H1 (cell line): Measurements from ENCODE around the gene ETF1. TPM values are rescaled to one million over a fixed set of nuclear protein-coding genes. Genes with fewer than 3 reads are reported as not detected.

Experiments
- CTCF ChIA-PET: fragments of 300-600 bp; sonication (Branson Sonifier 250); formaldehyde crosslinking; loops from one replicate; lab custom pipeline; 2021; ENCODE audit not compliant: partially characterized antibody; lab: Charles Lee
- POLR2A ChIA-PET: fragments of 300-600 bp; sonication (Branson Sonifier 250); formaldehyde crosslinking; loops from one replicate; lab custom pipeline; 2021; ENCODE audit warnings: inconsistent platforms; ENCODE audit not compliant: partially characterized antibody; lab: Charles Lee
- DNase-seq, 2 experiments: peaks; one replicate each; pipeline versions ENCODE4 v3.0.0 to v3.0.0-alpha.2; 2010 to 2022; ENCODE audit warnings: low spot score in 2 of 2, low read depth in 1 of 2, mixed read lengths in 1 of 2
- FAIRE-seq: peaks from 2 replicates; lab custom pipeline; 2011; peaks lifted over from hg19 to GRCh38; lab: Jason Lieb, UNC
- H2AFZ ChIP-seq: 2 replicates; pipeline ENCODE4 v1.8.1; 2012; ENCODE audit warnings: low read length, inconsistent platforms
- H2AK5ac ChIP-seq: 2 replicates; pipeline ENCODE4 v1.6.1; 2013; ENCODE audit warnings: low read depth, low read length
- H2BK120ac ChIP-seq: replicated peaks from 2 replicates; pipeline ENCODE3; 2013; ENCODE audit warnings: low read depth, low read length, inconsistent platforms
- H2BK12ac ChIP-seq: 2 replicates; pipeline ENCODE4 v1.6.1; 2013; ENCODE audit warnings: low read depth, low read length
- H2BK15ac ChIP-seq: 2 replicates; pipeline ENCODE4 v1.6.1; 2013; ENCODE audit warnings: low read length
- H2BK20ac ChIP-seq: 2 replicates; pipeline ENCODE4 v1.6.1; 2013; ENCODE audit warnings: low read length
- H2BK5ac ChIP-seq: 2 replicates; pipeline ENCODE4 v1.6.1; 2013; ENCODE audit warnings: low read depth, low read length
- H3K14ac ChIP-seq: 2 replicates; pipeline ENCODE4 v1.6.1; 2013; ENCODE audit warnings: inconsistent platforms; ENCODE audit not compliant: insufficient read length
- H3K18ac ChIP-seq: 2 replicates; pipeline ENCODE4 v1.6.1; 2013; ENCODE audit warnings: low read length; ENCODE audit errors: extremely low read depth
- H3K23ac ChIP-seq: 2 replicates; pipeline ENCODE4 v1.6.1; 2013; ENCODE audit warnings: inconsistent platforms; ENCODE audit not compliant: insufficient read length
- H3K23me2 ChIP-seq: 2 replicates; pipeline ENCODE4 v1.6.1; 2013; ENCODE audit warnings: low read depth, low read length
- H3K27ac ChIP-seq: 2 replicates; pipeline ENCODE4 v1.6.1; 2011; ENCODE audit warnings: low read depth, low read length, inconsistent platforms
- H3K27me3 ChIP-seq, 4 experiments: replicated peaks in 1 of 4; 1 replicate in 1 of 4; 2 replicates in 3 of 4; pipeline versions ENCODE4 v1.6.1 to v1.8.1; 2011 to 2013; ENCODE audit warnings: low read length in 3 of 4, mild to moderate bottlenecking in 3 of 4, inconsistent platforms in 2 of 4, mixed read lengths in 2 of 4, moderate library complexity in 1 of 4; ENCODE audit not compliant: control insufficient read depth in 3 of 4, insufficient read depth in 3 of 4; ENCODE audit errors: extremely low read depth in 1 of 4
- H3K36me3 ChIP-seq, 4 experiments: 2 replicates each; pipeline versions ENCODE4 v1.6.1 to v1.8.1; 2011 to 2013; ENCODE audit warnings: mild to moderate bottlenecking in 4 of 4, low read length in 3 of 4, moderate library complexity in 2 of 4, control low read depth in 1 of 4, inconsistent platforms in 1 of 4; ENCODE audit not compliant: insufficient read depth in 4 of 4, control insufficient read depth in 2 of 4
- H3K4ac ChIP-seq: replicated peaks from 2 replicates; pipeline ENCODE3; 2013; ENCODE audit warnings: low read length, low read depth, mixed read lengths, inconsistent platforms; ENCODE audit not compliant: insufficient read length
- H3K4me1 ChIP-seq, 4 experiments: replicated peaks in 1 of 4; 1 replicate in 1 of 4; 2 replicates in 3 of 4; pipeline versions ENCODE4 v1.6.1 to v1.8.1; 2011 to 2013; ENCODE audit warnings: low read length in 3 of 4, inconsistent platforms in 2 of 4, mixed read lengths in 1 of 4; ENCODE audit not compliant: insufficient read depth in 4 of 4, control insufficient read depth in 3 of 4
- H3K4me2 ChIP-seq, 2 experiments: 2 replicates each; pipeline versions ENCODE4 v1.6.1 to v1.8.1; 2011 to 2013; ENCODE audit warnings: low read depth in 2 of 2, low read length in 2 of 2, control low read depth in 1 of 2, inconsistent platforms in 1 of 2, mild to moderate bottlenecking in 1 of 2; ENCODE audit not compliant: insufficient read depth in 1 of 2
- H3K4me3 ChIP-seq, 4 experiments: fragments of 200-600, 300-600 bp in 1 of 4; sonication (generic), shearing (Covaris generic), sonication (Bioruptor Twin) in 1 of 4; 2 replicates each; pipeline versions ENCODE4 v1.5.1 to v1.8.1; 2011 to 2016; ENCODE audit warnings: low read length in 4 of 4, low read depth in 3 of 4, control low read depth in 2 of 4, inconsistent platforms in 2 of 4, mild to moderate bottlenecking in 2 of 4, mixed read lengths in 1 of 4, moderate library complexity in 1 of 4; ENCODE audit not compliant: insufficient read depth in 2 of 4; ENCODE audit errors: extremely low read depth in 1 of 4
- H3K56ac ChIP-seq: replicated peaks from 2 replicates; pipeline ENCODE3; 2013; ENCODE audit warnings: low read depth, mild to moderate bottlenecking, mixed read lengths, low read length, inconsistent platforms; ENCODE audit not compliant: insufficient read length
- H3K79me1 ChIP-seq: 2 replicates; pipeline ENCODE4 v1.6.1; 2013; ENCODE audit warnings: low read depth, low read length, control low read depth
- H3K79me2 ChIP-seq, 2 experiments: 2 replicates each; pipeline versions ENCODE4 v1.6.1 to v1.8.1; 2012 to 2013; ENCODE audit warnings: low read length in 2 of 2, mild to moderate bottlenecking in 2 of 2, inconsistent platforms in 1 of 2; ENCODE audit not compliant: insufficient read depth in 2 of 2, control insufficient read depth in 1 of 2
- H3K9ac ChIP-seq, 4 experiments: replicated peaks in 1 of 4; 1 replicate in 1 of 4; 2 replicates in 3 of 4; pipeline versions ENCODE4 v1.6.1 to v1.8.1; 2011 to 2013; ENCODE audit warnings: low read depth in 3 of 4, low read length in 3 of 4, control low read depth in 2 of 4, mild to moderate bottlenecking in 2 of 4, moderate library complexity in 2 of 4, inconsistent platforms in 1 of 4; ENCODE audit errors: extremely low read depth in 1 of 4
- H3K9me3 ChIP-seq, 2 experiments: 2 replicates each; pipeline versions ENCODE4 v1.6.1 to v1.8.1; 2012 to 2013; ENCODE audit warnings: mild to moderate bottlenecking in 2 of 2, moderate library complexity in 2 of 2, control low read depth in 1 of 2, inconsistent platforms in 1 of 2, low read depth in 1 of 2, low read length in 1 of 2, mixed read lengths in 1 of 2; ENCODE audit not compliant: insufficient read depth in 2 of 2
- H4K20me1 ChIP-seq, 2 experiments: replicated peaks in 1 of 2; 2 replicates each; pipeline versions ENCODE3 to v1.8.1; 2011 to 2013; ENCODE audit warnings: inconsistent platforms in 2 of 2, low read length in 2 of 2, mild to moderate bottlenecking in 1 of 2; ENCODE audit not compliant: insufficient read depth in 2 of 2, control insufficient read depth in 1 of 2
- H4K5ac ChIP-seq: 2 replicates; pipeline ENCODE4 v1.6.1; 2013; ENCODE audit warnings: low read length, low read depth, mixed read lengths, inconsistent platforms; ENCODE audit not compliant: insufficient read length
- H4K8ac ChIP-seq: 2 replicates; pipeline ENCODE4 v1.8.0; 2013; ENCODE audit warnings: mild to moderate bottlenecking, moderate library complexity, low read length, inconsistent platforms; ENCODE audit not compliant: insufficient read depth; ENCODE audit errors: extremely low read depth
- H4K91ac ChIP-seq: replicated peaks from 2 replicates; pipeline ENCODE3; 2013; ENCODE audit warnings: low read length, mixed read lengths, inconsistent platforms; ENCODE audit not compliant: insufficient read length
- ASH2L ChIP-seq: fragments of 200-600, 300-600 bp; sonication (generic); IDR thresholded peaks from one replicate; pipeline ENCODE4 v1.7.1; 2017; ENCODE audit warnings: low read length
- CHD1 ChIP-seq: IDR thresholded peaks from 2 replicates; pipeline ENCODE4 v1.6.1; 2012; ENCODE audit warnings: low read depth, low read length, improper control_type of control experiment
- CHD2 ChIP-seq: IDR thresholded peaks from 2 replicates; pipeline ENCODE4 v1.6.1; 2012; ENCODE audit warnings: low read length, improper control_type of control experiment
- KDM4A ChIP-seq: IDR thresholded peaks from one replicate; pipeline ENCODE4 v1.7.1; 2012; ENCODE audit warnings: low read depth, mild to moderate bottlenecking, moderate library complexity, low read length, inconsistent platforms; ENCODE audit not compliant: severe bottlenecking
- SP2 ChIP-seq: IDR thresholded peaks from 2 replicates; pipeline ENCODE4 v1.6.1; 2012; ENCODE audit warnings: mild to moderate bottlenecking, low read length, inconsistent platforms
- TBP ChIP-seq: IDR thresholded peaks from 2 replicates; pipeline ENCODE4 v1.6.1; 2011; ENCODE audit warnings: low read depth, low read length, improper control_type of control experiment
- WGBS, 2 experiments: shearing (Covaris generic) in 1 of 2; methylation state at CpG; one replicate each; pipeline versions ENCODE4 v1.1.6 to v1.1.7; 2013 to 2015; ENCODE audit warnings: low lambda C conversion rate in 2 of 2, mixed read lengths in 2 of 2, inconsistent platforms in 1 of 2, low coverage in 1 of 2, missing lambda C conversion rate in 1 of 2; ENCODE audit not compliant: insufficient replicate concordance in 2 of 2, insufficient coverage in 1 of 2, insufficient read length in 1 of 2; ENCODE audit errors: extremely low coverage in 1 of 2, missing lambda C conversion rate in 1 of 2; 5-methylcytosine and 5-hydroxymethylcytosine counted together
- polyA plus RNA-seq, 7 experiments: library from polyadenylated mRNA; depleted of rRNA in 3 of 7; stranded (reverse) in 5 of 7; unstranded in 2 of 7; fragments of >200 nt in 5 of 7; fragments of 200-250 nt in 2 of 7; gene quantifications; 1 replicate in 5 of 7; 2 replicates in 1 of 7; 4 replicates in 1 of 7; pipeline versions ENCODE4 v1.2.1 to v1.2.3, GENCODE V29; 2011 to 2013; ENCODE audit warnings: missing spikeins in 2 of 7, mixed read lengths in 2 of 7
- total RNA-seq: library from RNA; stranded (reverse); fragmentation: NEBNext Ultra II Directional; extraction: Animal tissue kit (Norgen Biotek cat#: 25700); gene quantifications from 2 replicates; pipeline ENCODE4 v1.2.1, GENCODE V29; 2021
- TF ChIP-seq, protein P1 (sequence below): IDR thresholded peaks from 2 replicates; pipeline ENCODE4 v1.6.1; 2012; ENCODE audit warnings: inconsistent platforms

ETF1 gene
- total and polyA plus RNA-seq, 2 of the 8 experiments (the other 6 are each of a cell fraction or from before 2014, with no cell fraction given) = 50.5 to 168 TPM

DNA sequence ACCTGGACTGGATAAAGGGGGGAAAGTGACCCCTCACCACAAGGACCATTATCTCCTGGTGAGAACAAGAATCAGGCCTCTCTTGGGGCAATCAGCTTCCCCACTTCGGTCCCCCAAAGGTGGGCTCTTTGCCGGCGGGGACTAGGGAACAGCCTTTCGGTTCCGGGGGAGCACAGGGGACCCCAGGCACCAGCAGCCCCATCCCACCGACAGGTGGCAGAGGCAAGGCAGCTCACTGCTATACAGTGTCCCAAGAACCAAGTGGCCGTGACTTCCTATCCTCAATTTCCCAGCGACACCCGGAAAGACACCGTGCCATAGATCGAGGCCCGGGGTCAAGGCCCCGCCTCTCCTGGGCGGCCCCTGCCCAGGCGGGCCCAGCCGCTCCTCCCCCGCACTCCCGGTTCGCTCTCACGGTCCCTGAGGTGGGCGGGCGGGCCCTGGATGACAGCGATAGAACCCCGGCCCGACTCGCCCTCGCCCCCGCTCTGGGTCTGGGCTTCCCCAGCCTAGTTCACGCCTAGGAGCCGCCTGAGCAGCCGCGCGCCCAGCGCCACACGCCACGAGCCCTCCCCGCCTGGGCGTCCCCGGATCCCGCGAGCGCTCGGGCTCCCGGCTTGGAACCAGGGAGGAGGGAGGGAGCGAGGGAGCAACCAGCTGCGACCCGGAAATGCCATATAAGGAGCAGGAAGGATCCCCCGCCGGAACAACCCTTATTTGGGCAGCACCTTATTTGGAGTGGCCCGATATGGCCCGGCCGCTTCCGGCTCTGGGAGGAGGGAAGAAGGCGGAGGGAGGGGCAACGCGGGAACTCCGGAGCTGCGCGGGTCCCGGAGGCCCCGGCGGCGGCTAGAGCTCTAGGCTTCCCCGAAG is 78.4 kb downstream of the ETF1 start:
- Histone ChIP-seq H3K9ac (peak overlapping the region; percentile 65 to 81 (median 73)), H2AFZ (no peak overlapping the region), H2BK20ac (no peak overlapping the region), H2BK15ac (peak overlapping the region; percentile 83; the same call in 1 of the 2 replicates), H4K8ac (peak overlapping the region; percentile 99), H2BK5ac (peak overlapping the region; percentile 1), H3K23ac (no peak overlapping the region), H3K14ac (no peak overlapping the region), H2AK5ac (no peak overlapping the region), H3K79me1 (no peaks in the 10 kb centered on the region; the same call in 1 of the 2 replicates), H3K36me3 (peaks cover 0 to 18% (median 4%) of the 10 kb centered on the region in 4 experiments; a peak in 5 of 8 replicates), H4K20me1 (peaks cover 11 to 16% of the 10 kb centered on the region in 2 experiments), H4K91ac (peak overlapping the region; percentile 18), H3K4ac (no peak overlapping the region), H3K4me2 (peak overlapping the region; percentile 61 to 97), H2BK120ac (no peak overlapping the region), H2BK12ac (0 out of 2 replicates have a peak overlapping the region, but pooled peaks have one; percentile 29), H3K27me3 (peaks cover 0 to 15% (median 13%) of the 10 kb centered on the region in 4 experiments; a peak in 5 of 7 replicates), H3K23me2 (peaks cover 19% of the 10 kb centered on the region), H4K5ac (peak overlapping the region; percentile 84), H3K79me2 (peaks cover 0 to 4% of the 10 kb centered on the region in 2 experiments; a peak in 1 of 4 replicates), H3K18ac (peak overlapping the region; percentile 78), H3K56ac (peak overlapping the region; percentile 73), H3K4me3 (peak overlapping the region; percentile 81 to 90 (median 88)), H3K27ac (peak overlapping the region; percentile 90; the same call in 1 of the 2 replicates), H3K4me1 (peaks cover 0 to 11% (median 7%) of the 10 kb centered on the region in 4 experiments; a peak in 6 of 7 replicates), H3K9me3 (no peaks in the 10 kb centered on the region)
- ChIA-PET CTCF (interaction anchor here (0.9 to 24.9 kb wide), 13 partner anchors 9 to 112 kb away, joined by 3 to 532 read pairs (median 5); partner anchors contain the start of genes ETF1 and KDM3B), POLR2A (interaction anchor here (0.8 to 15.1 kb wide), 37 partner anchors 9 to 877 kb away, joined by 3 to 294 read pairs (median 5); partner anchors contain the start of genes CDC23, CDC25C, ETF1 and FAM53C)
- peak; percentile 24 for FAIRE-seq
- peak; percentile 93 to 98 for DNase-seq
- 3% methylated on average over 62 of the region's 64 CpGs; no CpG with 5 or more reads in 1 of the 2 experiments for whole genome bisulfite sequencing, 2 experiments
- no peak; the same call in 1 of the 2 replicates for TF ChIP-seq TBP
- no peak for TF ChIP-seq SP2
- TF ChIP-seq ASH2L = peak; percentile 47
- TF ChIP-seq CHD1 = no peak
- TF ChIP-seq KDM4A = peak; percentile 79
- TF ChIP-seq CHD2 = peak; percentile 84
- TF ChIP-seq, protein P1, sequence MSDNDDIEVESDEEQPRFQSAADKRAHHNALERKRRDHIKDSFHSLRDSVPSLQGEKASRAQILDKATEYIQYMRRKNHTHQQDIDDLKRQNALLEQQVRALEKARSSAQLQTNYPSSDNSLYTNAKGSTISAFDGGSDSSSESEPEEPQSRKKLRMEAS = peak; percentile 66; the same call in 1 of the 2 replicates
